WTC11 (cell line): ENCODE measurements around the gene DGUOK. TPM values are rescaled to one million over a fixed set of nuclear protein-coding genes. Genes with fewer than 3 reads are reported as not detected.

Source experiments
- ATAC-seq: fragments of 200-7000 bp; cut with Tn5 transposase; 2 replicates; pipeline ENCODE4 v1.10.0; 2021; ENCODE audit warnings: mild to moderate bottlenecking, moderate library complexity
- CTCF ChIA-PET: fragments of 300-600 bp; sonication (Branson Sonifier 250); formaldehyde crosslinking; loops from one replicate; lab custom pipeline; 2021; ENCODE audit warnings: antibody characterized with exemption; lab: Charles Lee
- POLR2A ChIA-PET: fragments of 350-600 bp; sonication (Branson Sonifier 250); formaldehyde crosslinking; loops from one replicate; lab custom pipeline; 2021; ENCODE audit warnings: antibody characterized with exemption; lab: Charles Lee
- DNase-seq: peaks from one replicate; pipeline ENCODE4 v3.0.0; 2021; ENCODE audit warnings: low spot score
- H3K27ac Mint-ChIP-seq: 2 replicates; pipeline ENCODE4 v1.8.0; 2021; ENCODE audit warnings: mixed read lengths
- H3K27me3 Mint-ChIP-seq: 2 replicates; pipeline ENCODE4 v1.8.0; 2021; ENCODE audit warnings: low read depth, mild to moderate bottlenecking, moderate library complexity, mixed read lengths
- H3K36me3 Mint-ChIP-seq: 2 replicates; pipeline ENCODE4 v1.8.0; 2021; ENCODE audit warnings: mixed read lengths
- H3K4me1 Mint-ChIP-seq: 2 replicates; pipeline ENCODE4 v1.8.0; 2022; ENCODE audit warnings: mixed read lengths
- H3K4me3 Mint-ChIP-seq: 2 replicates; pipeline ENCODE4 v1.8.0; 2021; ENCODE audit warnings: mild to moderate bottlenecking, moderate library complexity, mixed read lengths
- H3K9me3 Mint-ChIP-seq: 2 replicates; pipeline ENCODE4 v1.8.0; 2021; ENCODE audit warnings: mixed read lengths
- AFF4 ChIP-seq: sonication (generic); formaldehyde crosslinking; IDR thresholded peaks from 2 replicates; pipeline ENCODE4 v1.8.1; 2023; ENCODE audit warnings: mild to moderate bottlenecking, missing genetic modification reagents, borderline replicate concordance
- ARID4B ChIP-seq: sonication (generic); formaldehyde crosslinking; IDR thresholded peaks from 2 replicates; pipeline ENCODE4 v1.8.0; 2023; ENCODE audit warnings: missing genetic modification reagents, mild to moderate bottlenecking, borderline replicate concordance
- ATF1 ChIP-seq: sonication (generic); formaldehyde crosslinking; IDR thresholded peaks from 2 replicates; pipeline ENCODE4 v1.8.1; 2023; ENCODE audit warnings: mild to moderate bottlenecking, moderate library complexity, missing genetic modification reagents
- CREB1 ChIP-seq: sonication (generic); formaldehyde crosslinking; IDR thresholded peaks from 2 replicates; pipeline ENCODE4 v1.8.0; 2023; ENCODE audit warnings: mild to moderate bottlenecking, missing genetic modification reagents
- ESRRA ChIP-seq: sonication (generic); formaldehyde crosslinking; IDR thresholded peaks from 2 replicates; pipeline ENCODE4 v1.8.1; 2022; ENCODE audit warnings: mild to moderate bottlenecking, missing genetic modification reagents, borderline replicate concordance
- ETV6 ChIP-seq: sonication (generic); formaldehyde crosslinking; IDR thresholded peaks from 2 replicates; pipeline ENCODE4 v1.8.1; 2022; ENCODE audit warnings: mild to moderate bottlenecking, missing genetic modification reagents
- FOXP1 ChIP-seq: sonication (generic); formaldehyde crosslinking; IDR thresholded peaks from 2 replicates; pipeline ENCODE4 v1.8.0; 2022; ENCODE audit warnings: missing genetic modification reagents, mild to moderate bottlenecking, moderate library complexity, borderline replicate concordance
- HMGXB4 ChIP-seq: sonication (generic); formaldehyde crosslinking; IDR thresholded peaks from 2 replicates; pipeline ENCODE4 v1.8.1; 2023; ENCODE audit warnings: mild to moderate bottlenecking, moderate library complexity, missing genetic modification reagents
- NFATC4 ChIP-seq: fragments of 250-450 bp; sonication (Bioruptor Pico); IDR thresholded peaks from 2 replicates; pipeline ENCODE4 v1.9.0; 2021; ENCODE audit warnings: mild to moderate bottlenecking
- NR2C2 ChIP-seq: sonication (generic); formaldehyde crosslinking; IDR thresholded peaks from 2 replicates; pipeline ENCODE4 v1.8.0; 2022; ENCODE audit warnings: mild to moderate bottlenecking, missing genetic modification reagents
- OVOL2 ChIP-seq: fragments of 250-450 bp; sonication (Bioruptor Pico); IDR thresholded peaks from 2 replicates; pipeline ENCODE4 v1.9.0; 2021; ENCODE audit warnings: mild to moderate bottlenecking, borderline replicate concordance
- TEAD4 ChIP-seq: sonication (generic); formaldehyde crosslinking; IDR thresholded peaks from 2 replicates; pipeline ENCODE4 v1.8.0; 2022; ENCODE audit warnings: mild to moderate bottlenecking, missing genetic modification reagents
- TP53 ChIP-seq: sonication (generic); formaldehyde crosslinking; IDR thresholded peaks from 2 replicates; pipeline ENCODE4 v1.8.1; 2023; ENCODE audit warnings: mild to moderate bottlenecking, missing genetic modification reagents
- ZBTB43 ChIP-seq: sonication (generic); formaldehyde crosslinking; IDR thresholded peaks from 2 replicates; pipeline ENCODE4 v1.8.1; 2023; ENCODE audit warnings: mild to moderate bottlenecking, missing genetic modification reagents
- ZNF138 ChIP-seq: sonication (generic); formaldehyde crosslinking; conservative IDR thresholded peaks from 2 replicates; pipeline ENCODE4 v1.8.1; 2022; ENCODE audit warnings: mild to moderate bottlenecking, moderate library complexity, missing genetic modification reagents
- ZNF219 ChIP-seq: sonication (generic); formaldehyde crosslinking; IDR thresholded peaks from 2 replicates; pipeline ENCODE4 v1.8.0; 2023; ENCODE audit warnings: missing genetic modification reagents, mild to moderate bottlenecking, borderline replicate concordance
- ZNF263 ChIP-seq: sonication (generic); formaldehyde crosslinking; IDR thresholded peaks from 2 replicates; pipeline ENCODE4 v1.8.1; 2022; ENCODE audit warnings: low read depth, mild to moderate bottlenecking, moderate library complexity, missing genetic modification reagents
- ZNF532 ChIP-seq: fragments of 250-450 bp; sonication (Bioruptor Pico); IDR thresholded peaks from 2 replicates; pipeline ENCODE4 v1.9.0; 2021; ENCODE audit warnings: mild to moderate bottlenecking, borderline replicate concordance
- total RNA-seq: library from RNA; stranded (reverse); gene quantifications from 3 replicates; pipeline ENCODE4 v1.2.3, GENCODE V29; 2021

Gene DGUOK
- total RNA-seq, 1 experiment from 2014 or later, result 105 TPM

- peaks cover 12% of the 10 kb centered on the region for H3K4me1 Mint-ChIP-seq
- H3K4me3 Mint-ChIP-seq, result no peak overlapping the region
- no peak for ATAC-seq
- no peaks in the 10 kb centered on the region for H3K36me3 Mint-ChIP-seq
- no peaks in the 10 kb centered on the region for H3K9me3 Mint-ChIP-seq
- H3K27ac Mint-ChIP-seq, result no peak overlapping the region
- CTCF ChIA-PET, result interaction anchor here (0.7 to 1.6 kb wide), 16 partner anchors 8 to 257 kb away, joined by 3 to 19 read pairs (median 4); partner anchors contain the start of genes MOB1A and TPRKB
- TF ChIP-seq ESRRA (CRISPR knock-in tag) (no peak), NR2C2 (no peak), ZNF138 (CRISPR knock-in tag) (no peak), ETV6 (CRISPR knock-in tag) (no peak)
- H3K27me3 Mint-ChIP-seq, result peaks cover 17% of the 10 kb centered on the region
- no peak for DNase-seq
- POLR2A ChIA-PET, result no interaction called here
These were observed 5.1 kb upstream of the DGUOK start for GRCh38 chr2:73921581-73921980.

- no peaks in the 10 kb centered on the region for H3K9me3 Mint-ChIP-seq
- peaks cover 13% of the 10 kb centered on the region for H3K4me1 Mint-ChIP-seq
- ATAC-seq, result no peak
- no peak overlapping the region for H3K27ac Mint-ChIP-seq
- CTCF ChIA-PET, result no interaction called here
- POLR2A ChIA-PET, result no interaction called here
- no peaks in the 10 kb centered on the region for H3K36me3 Mint-ChIP-seq
- H3K27me3 Mint-ChIP-seq, result peaks cover 17% of the 10 kb centered on the region
- no peak for DNase-seq
- TF ChIP-seq FOXP1 (CRISPR knock-in tag), result no peak
- no peak for TF ChIP-seq ZBTB43
- no peak for TF ChIP-seq CREB1 (CRISPR knock-in tag)
- TF ChIP-seq OVOL2 (CRISPR knock-in tag), result no peak
- no peak for TF ChIP-seq NFATC4 (CRISPR knock-in tag)
- TF ChIP-seq TP53 (CRISPR knock-in tag), result no peak
- no peak for TF ChIP-seq ARID4B
- no peak for TF ChIP-seq ZNF532 (CRISPR knock-in tag)
- TF ChIP-seq ZNF219 (CRISPR knock-in tag), result no peak
- TF ChIP-seq HMGXB4 (CRISPR knock-in tag), result no peak
- TF ChIP-seq ATF1 (CRISPR knock-in tag), result no peak
- no peak for TF ChIP-seq ZNF263 (CRISPR knock-in tag)
- no peak for TF ChIP-seq TEAD4 (CRISPR knock-in tag)
- no peak for TF ChIP-seq AFF4 (CRISPR knock-in tag)
- TF ChIP-seq, all 79 proteins: peak for 0
- H3K4me3 Mint-ChIP-seq, result no peak overlapping the region
These were observed 4.0 kb upstream of the DGUOK start for GRCh38 chr2:73922681-73923080.
